DND-41 (cell line): ENCODE results near the gene DFFB.

ENCODE experiments used
- ATAC-seq: fragments of 200-7000 bp; cut with Tn5 transposase; 3 replicates; pipeline ENCODE4 v1.9.1; 2021; ENCODE audit warnings: low read depth; ENCODE audit not compliant: insufficient read depth
- DNase-seq: peaks from one replicate; pipeline ENCODE4 v3.0.0-alpha.2; 2020
- H2AFZ ChIP-seq: 2 replicates; pipeline ENCODE4 v1.6.0; 2012; ENCODE audit warnings: low read depth, low read length
- H3K27ac ChIP-seq: 2 replicates; pipeline ENCODE4 v1.5.1; 2012; ENCODE audit warnings: low read length, inconsistent platforms
- H3K27me3 ChIP-seq: fragments of 200-600 bp; sonication (generic); 2 replicates; pipeline ENCODE4 v1.6.0; 2012; ENCODE audit warnings: low read length, mild to moderate bottlenecking, inconsistent platforms; ENCODE audit not compliant: insufficient read depth, poor library complexity
- H3K36me3 ChIP-seq: 2 replicates; pipeline ENCODE4 v1.5.1; 2012; ENCODE audit warnings: low read length, inconsistent platforms; ENCODE audit not compliant: insufficient read depth
- H3K4me1 ChIP-seq: 2 replicates; pipeline ENCODE4 v1.5.1; 2012; ENCODE audit warnings: mild to moderate bottlenecking, low read length; ENCODE audit not compliant: insufficient read depth
- H3K4me2 ChIP-seq: 2 replicates; pipeline ENCODE4 v1.6.0; 2012; ENCODE audit warnings: mild to moderate bottlenecking, moderate library complexity, low read length, inconsistent platforms; ENCODE audit not compliant: insufficient read depth
- H3K4me3 ChIP-seq, 2 experiments: fragments of 200-600 bp in 1 of 2; shearing (Covaris generic) in 1 of 2; 2 replicates each; pipeline ENCODE4 v1.5.1; 2012 to 2016; ENCODE audit warnings: inconsistent platforms in 2 of 2, low read length in 2 of 2, mild to moderate bottlenecking in 2 of 2, low read depth in 1 of 2, moderate library complexity in 1 of 2
- H3K79me2 ChIP-seq: 2 replicates; pipeline ENCODE4 v1.6.0; 2012; ENCODE audit warnings: low read length, inconsistent platforms; ENCODE audit not compliant: insufficient read depth
- H3K9ac ChIP-seq: 2 replicates; pipeline ENCODE4 v1.6.0; 2012; ENCODE audit warnings: low read depth, mild to moderate bottlenecking, inconsistent platforms, low read length, moderate library complexity
- H3K9me3 ChIP-seq: 2 replicates; pipeline ENCODE4 v1.5.1; 2012; ENCODE audit warnings: low read length, moderate library complexity, mild to moderate bottlenecking, inconsistent platforms; ENCODE audit not compliant: insufficient read depth, severe bottlenecking
- H4K20me1 ChIP-seq: 2 replicates; pipeline ENCODE4 v1.6.0; 2012; ENCODE audit warnings: low read length; ENCODE audit not compliant: insufficient read depth
- CTCF ChIP-seq: IDR thresholded peaks from 2 replicates; pipeline ENCODE4 v1.5.1; 2012; ENCODE audit warnings: borderline replicate concordance, low read length, moderate library complexity, mild to moderate bottlenecking; ENCODE audit not compliant: poor library complexity, severe bottlenecking; ENCODE audit errors: extremely low read depth
- EZH2 ChIP-seq: IDR thresholded peaks from 3 replicates; pipeline ENCODE4 v1.6.1; 2012; ENCODE audit warnings: borderline replicate concordance, low read depth, mild to moderate bottlenecking, moderate library complexity, low read length, inconsistent platforms; ENCODE audit not compliant: severe bottlenecking

The DFFB gene

GRCh38 chr1:3883194-3883925 is 26.1 kb downstream of the DFFB start:
- H3K27me3 ChIP-seq, result no peaks in the 10 kb centered on the region
- no peak overlapping the region for H3K4me3 ChIP-seq
- H4K20me1 ChIP-seq, result peaks cover 2% of the 10 kb centered on the region; the same call in 1 of the 2 replicates
- no peak for ATAC-seq
- H3K79me2 ChIP-seq, result no peaks in the 10 kb centered on the region
- DNase-seq, result no peak
- H3K4me2 ChIP-seq, result no peak overlapping the region
- no peak overlapping the region for H2AFZ ChIP-seq
- no peaks in the 10 kb centered on the region for H3K4me1 ChIP-seq
- H3K9ac ChIP-seq, result no peak overlapping the region
- H3K36me3 ChIP-seq, result peaks cover 54% of the 10 kb centered on the region
- no peak for TF ChIP-seq CTCF
- H3K9me3 ChIP-seq, result peaks cover 10% of the 10 kb centered on the region
- no peak overlapping the region for H3K27ac ChIP-seq

- H3K4me1 ChIP-seq, result no peaks in the 10 kb centered on the region
- no peak for ATAC-seq
- H4K20me1 ChIP-seq, result peaks cover 2% of the 10 kb centered on the region; the same call in 1 of the 2 replicates
- H3K27me3 ChIP-seq, result no peaks in the 10 kb centered on the region
- H3K9me3 ChIP-seq, result no peaks in the 10 kb centered on the region
- H2AFZ ChIP-seq, result no peak overlapping the region
- no peak overlapping the region for H3K27ac ChIP-seq
- H3K4me2 ChIP-seq, result no peak overlapping the region
- TF ChIP-seq EZH2 (no peak), CTCF (no peak)
- no peak for DNase-seq
- no peak overlapping the region for H3K4me3 ChIP-seq
- H3K36me3 ChIP-seq, result peaks cover 56% of the 10 kb centered on the region
- H3K79me2 ChIP-seq, result no peaks in the 10 kb centered on the region
- H3K9ac ChIP-seq, result no peak overlapping the region
Measured at GRCh38 chr1:3884966-3885365, 27.7 kb downstream of the DFFB start.

GRCh38 chr1:3885611-3886010 is 28.3 kb downstream of the DFFB start:
- peaks cover 60% of the 10 kb centered on the region for H3K36me3 ChIP-seq
- H3K9ac ChIP-seq, result no peak overlapping the region
- H3K27ac ChIP-seq, result no peak overlapping the region
- DNase-seq (no peak), ATAC-seq (no peak)
- H3K79me2 ChIP-seq, result no peaks in the 10 kb centered on the region
- no peak overlapping the region for H3K4me3 ChIP-seq
- no peaks in the 10 kb centered on the region for H3K4me1 ChIP-seq
- no peaks in the 10 kb centered on the region for H3K27me3 ChIP-seq
- peaks cover 9% of the 10 kb centered on the region; the same call in 1 of the 2 replicates for H4K20me1 ChIP-seq
- no peak overlapping the region for H2AFZ ChIP-seq
- no peak overlapping the region for H3K4me2 ChIP-seq
- H3K9me3 ChIP-seq, result no peaks in the 10 kb centered on the region
- no peak for TF ChIP-seq EZH2
- no peak for TF ChIP-seq CTCF
